MM.1S (cell line): ENCODE data around the gene SPECC1L.

Experiments
- DNase-seq: peaks from one replicate; pipeline ENCODE4 v3.0.0-alpha.2; 2015
- H2AFZ ChIP-seq: fragments of 300-600 bp; sonication (generic); 2 replicates; pipeline ENCODE4 v1.6.0; 2016; ENCODE audit warnings: antibody characterized with exemption, low read length
- H3F3A ChIP-seq: fragments of 300-600 bp; sonication (generic); 2 replicates; pipeline ENCODE4 v1.6.1; 2016; ENCODE audit warnings: mild to moderate bottlenecking, antibody characterized with exemption, low read length, moderate library complexity, mixed read lengths; ENCODE audit not compliant: insufficient read depth
- H3K27ac ChIP-seq: fragments of 300-600 bp; sonication (generic); 2 replicates; pipeline ENCODE4 v1.5.1; 2016; ENCODE audit warnings: mild to moderate bottlenecking, low read length
- H3K27me3 ChIP-seq: fragments of 300-600 bp; sonication (generic); replicated peaks from 2 replicates; pipeline ENCODE4 v1.6.0; 2016; ENCODE audit warnings: low read length; ENCODE audit not compliant: insufficient read depth
- H3K36me3 ChIP-seq: fragments of 300-600 bp; sonication (generic); replicated peaks from 2 replicates; pipeline ENCODE4 v1.6.1; 2016; ENCODE audit warnings: mild to moderate bottlenecking, low read length, mixed read lengths; ENCODE audit not compliant: insufficient read depth
- H3K4me1 ChIP-seq: fragments of 300-600 bp; sonication (generic); 2 replicates; pipeline ENCODE4 v1.6.1; 2016; ENCODE audit warnings: low read length, mixed read lengths
- H3K4me2 ChIP-seq: fragments of 300-600 bp; sonication (generic); 2 replicates; pipeline ENCODE4 v1.6.0; 2016; ENCODE audit warnings: low read depth, low read length
- H3K4me3 ChIP-seq: fragments of 300-600 bp; sonication (generic); 2 replicates; pipeline ENCODE4 v1.5.1; 2016; ENCODE audit warnings: low read length, mixed read lengths
- H3K79me2 ChIP-seq: fragments of 300-600 bp; sonication (generic); 2 replicates; pipeline ENCODE4 v1.6.1; 2016; ENCODE audit warnings: mixed run types, low read length, mixed read lengths
- H3K9ac ChIP-seq: fragments of 300-600 bp; sonication (generic); 2 replicates; pipeline ENCODE4 v1.6.1; 2016; ENCODE audit warnings: low read length, mixed read lengths
- H3K9me2 ChIP-seq: fragments of 300-600 bp; sonication (generic); replicated peaks from 2 replicates; pipeline ENCODE4 v1.6.1; 2016; ENCODE audit warnings: mild to moderate bottlenecking, low read length, mixed read lengths; ENCODE audit not compliant: insufficient read depth
- H3K9me3 ChIP-seq: fragments of 300-600 bp; sonication (generic); replicated peaks from 2 replicates; pipeline ENCODE4 v1.6.1; 2016; ENCODE audit warnings: mild to moderate bottlenecking, low read length, mixed read lengths; ENCODE audit not compliant: insufficient read depth
- H4K20me1 ChIP-seq: fragments of 300-600 bp; sonication (generic); 2 replicates; pipeline ENCODE4 v1.6.1; 2016; ENCODE audit warnings: mild to moderate bottlenecking, low read length, moderate library complexity, mixed read lengths; ENCODE audit not compliant: insufficient read depth
- EZH2 ChIP-seq: fragments of 300-600 bp; sonication (generic); optimal IDR thresholded peaks from 2 replicates; pipeline ENCODE3; 2017; ENCODE audit warnings: low read depth, mild to moderate bottlenecking, antibody characterized with exemption, low read length, mixed read lengths
- EZH2phosphoT487 ChIP-seq: fragments of 300-600 bp; sonication (generic); IDR thresholded peaks from 2 replicates; pipeline ENCODE4 v1.6.1; 2018; ENCODE audit warnings: antibody characterized with exemption, low read length
- TF ChIP-seq, protein P1 (sequence below): fragments of 300-600 bp; sonication (generic); IDR thresholded peaks from 2 replicates; pipeline ENCODE4 v1.5.1; 2016; ENCODE audit warnings: antibody characterized with exemption, low read length, mixed read lengths

Gene SPECC1L

DNA sequence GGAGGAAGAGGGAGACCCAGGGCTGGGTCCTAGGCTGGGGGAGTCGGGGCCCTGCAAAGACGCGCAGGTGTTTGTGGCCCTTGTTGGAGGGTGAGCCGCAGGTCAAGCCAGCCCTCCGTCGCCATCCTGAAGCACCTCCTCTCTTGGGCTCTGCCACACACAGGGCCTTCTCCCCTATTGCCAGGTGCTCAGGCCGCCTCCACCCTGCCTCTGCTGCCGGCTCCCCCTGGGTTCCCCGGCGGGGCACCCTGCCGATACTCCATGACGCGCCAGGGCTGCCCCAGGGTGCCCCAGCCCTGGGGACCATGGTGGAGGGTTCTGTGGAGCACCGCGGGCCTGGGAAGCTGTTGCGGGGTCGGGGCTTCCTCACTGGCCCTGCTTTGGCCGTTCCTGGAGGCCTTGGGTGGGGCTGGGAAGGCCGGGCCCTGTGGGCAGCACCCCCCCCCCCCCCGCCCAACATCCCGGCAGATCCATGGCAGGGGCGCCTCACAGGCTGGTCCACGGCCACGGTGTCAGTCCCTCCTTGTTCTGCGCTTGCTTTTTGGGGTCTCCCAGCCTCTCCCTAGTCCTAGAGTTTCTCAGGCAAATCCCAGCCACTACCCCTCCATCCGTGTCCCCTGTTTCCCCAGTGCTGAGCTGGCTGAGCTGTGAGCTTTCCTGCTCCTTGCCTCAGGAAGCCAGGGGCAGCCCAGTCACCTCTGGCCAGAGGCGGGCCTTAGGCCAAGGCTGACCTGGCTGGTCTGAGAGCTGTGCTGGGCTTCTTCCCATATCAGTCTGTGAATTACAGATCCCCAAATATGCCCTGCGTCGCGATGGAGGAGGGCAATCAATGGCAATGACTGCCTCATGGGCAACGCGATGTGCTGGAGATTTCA is 154.5 kb downstream of the SPECC1L start:
- no peaks in the 10 kb centered on the region for H3K27me3 ChIP-seq
- H3K9ac ChIP-seq, result no peak overlapping the region
- H2AFZ ChIP-seq, result no peak overlapping the region
- no peaks in the 10 kb centered on the region for H3K9me2 ChIP-seq
- no peaks in the 10 kb centered on the region for H3K36me3 ChIP-seq
- no peak for TF ChIP-seq EZH2
- no peak for TF ChIP-seq EZH2phosphoT487
- TF ChIP-seq, protein P1, sequence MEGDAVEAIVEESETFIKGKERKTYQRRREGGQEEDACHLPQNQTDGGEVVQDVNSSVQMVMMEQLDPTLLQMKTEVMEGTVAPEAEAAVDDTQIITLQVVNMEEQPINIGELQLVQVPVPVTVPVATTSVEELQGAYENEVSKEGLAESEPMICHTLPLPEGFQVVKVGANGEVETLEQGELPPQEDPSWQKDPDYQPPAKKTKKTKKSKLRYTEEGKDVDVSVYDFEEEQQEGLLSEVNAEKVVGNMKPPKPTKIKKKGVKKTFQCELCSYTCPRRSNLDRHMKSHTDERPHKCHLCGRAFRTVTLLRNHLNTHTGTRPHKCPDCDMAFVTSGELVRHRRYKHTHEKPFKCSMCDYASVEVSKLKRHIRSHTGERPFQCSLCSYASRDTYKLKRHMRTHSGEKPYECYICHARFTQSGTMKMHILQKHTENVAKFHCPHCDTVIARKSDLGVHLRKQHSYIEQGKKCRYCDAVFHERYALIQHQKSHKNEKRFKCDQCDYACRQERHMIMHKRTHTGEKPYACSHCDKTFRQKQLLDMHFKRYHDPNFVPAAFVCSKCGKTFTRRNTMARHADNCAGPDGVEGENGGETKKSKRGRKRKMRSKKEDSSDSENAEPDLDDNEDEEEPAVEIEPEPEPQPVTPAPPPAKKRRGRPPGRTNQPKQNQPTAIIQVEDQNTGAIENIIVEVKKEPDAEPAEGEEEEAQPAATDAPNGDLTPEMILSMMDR, result no peak
- no peaks in the 10 kb centered on the region for H3K9me3 ChIP-seq
- peaks cover 16% of the 10 kb centered on the region for H3K4me1 ChIP-seq
- H3K79me2 ChIP-seq, result peaks cover 24% of the 10 kb centered on the region
- peaks cover 27% of the 10 kb centered on the region for H3F3A ChIP-seq
- no peak overlapping the region for H3K4me3 ChIP-seq
- peak overlapping the region; percentile 93; the same call in 1 of the 2 replicates for H3K4me2 ChIP-seq
- DNase-seq, result no peak
- no peak overlapping the region for H3K27ac ChIP-seq
- H4K20me1 ChIP-seq, result no peaks in the 10 kb centered on the region

DNA sequence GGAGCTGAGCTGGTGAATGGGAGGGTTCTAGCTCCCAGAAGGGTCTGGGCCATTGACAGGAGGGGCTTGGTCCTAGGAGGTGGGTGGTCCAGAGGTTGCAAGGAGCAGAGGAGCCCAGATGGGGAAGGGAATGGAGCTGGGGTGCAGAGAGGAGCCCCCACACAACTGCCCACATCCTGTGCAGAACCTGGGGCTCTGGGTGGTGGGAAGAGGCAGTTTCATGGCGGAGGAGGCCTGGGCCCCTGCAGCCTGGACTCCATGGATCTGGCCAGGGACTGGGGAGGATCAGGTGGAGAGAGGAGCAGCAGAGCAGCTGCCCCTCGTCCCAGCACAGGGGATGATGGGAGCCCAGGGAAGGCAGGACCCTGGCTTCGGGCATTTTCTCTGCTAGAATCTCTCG is 155.8 kb downstream of the SPECC1L start:
- peaks cover 37% of the 10 kb centered on the region for H3K79me2 ChIP-seq

DNA sequence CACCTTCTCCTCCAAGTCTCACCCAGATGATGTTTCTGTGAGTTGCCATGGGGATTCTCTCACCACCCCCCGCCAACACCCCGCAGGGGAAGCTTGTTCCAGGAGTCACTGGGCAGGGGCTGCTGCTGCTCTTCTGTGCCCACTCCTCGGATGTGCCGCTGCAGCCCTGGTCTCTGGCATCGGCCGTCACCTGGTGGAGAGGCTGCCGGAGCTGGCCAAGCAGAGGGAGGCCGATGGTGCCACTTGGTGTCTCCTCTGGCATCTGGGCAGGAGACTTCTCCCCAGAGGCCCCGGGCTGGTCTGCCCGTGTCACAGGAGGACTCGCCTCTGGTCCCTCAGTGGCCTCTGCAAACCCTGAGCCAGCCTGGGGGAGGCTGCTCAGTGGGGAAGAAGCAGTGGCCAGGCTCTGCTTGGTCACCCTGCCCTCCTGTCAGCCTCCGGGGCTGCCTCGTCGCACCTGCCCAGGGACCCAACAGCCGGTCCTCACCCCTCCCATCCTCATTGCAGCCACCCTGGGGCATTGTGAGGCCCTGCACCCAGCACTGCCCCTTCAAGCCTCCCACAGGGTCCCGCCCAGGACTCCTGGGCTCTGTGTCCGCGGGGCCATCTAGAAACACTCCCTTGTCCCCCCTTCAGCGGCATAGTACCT is 156.3 kb downstream of the SPECC1L start:
- no peaks in the 10 kb centered on the region for H3K27me3 ChIP-seq
- no peaks in the 10 kb centered on the region for H3K9me2 ChIP-seq
- no peaks in the 10 kb centered on the region for H3K9me3 ChIP-seq
- peak overlapping the region; percentile 96 for H3K9ac ChIP-seq
- TF ChIP-seq, protein P1, result no peak
- TF ChIP-seq EZH2 (no peak), EZH2phosphoT487 (no peak)
- H4K20me1 ChIP-seq, result no peaks in the 10 kb centered on the region
- no peak for DNase-seq
- peaks cover 27% of the 10 kb centered on the region for H3F3A ChIP-seq
- peaks cover 42% of the 10 kb centered on the region for H3K79me2 ChIP-seq
- peak overlapping the region; percentile 79 for H3K4me3 ChIP-seq
- peak overlapping the region; percentile 39 for H2AFZ ChIP-seq
- no peaks in the 10 kb centered on the region for H3K36me3 ChIP-seq
- peak overlapping the region; percentile 96 for H3K27ac ChIP-seq
- peaks cover 34% of the 10 kb centered on the region for H3K4me1 ChIP-seq
- H3K4me2 ChIP-seq, result peak overlapping the region; percentile 98

More for the DNA sequence above, 155.8 kb downstream of the SPECC1L start:
- Histone ChIP-seq H3K4me1 (peaks cover 29% of the 10 kb centered on the region), H2AFZ (no peak overlapping the region), H3K4me3 (no peak overlapping the region), H3K27me3 (no peaks in the 10 kb centered on the region), H3K4me2 (no peak overlapping the region), H3K9me2 (no peaks in the 10 kb centered on the region), H4K20me1 (no peaks in the 10 kb centered on the region), H3K27ac (no peak overlapping the region), H3K9me3 (no peaks in the 10 kb centered on the region), H3K9ac (no peak overlapping the region), H3K36me3 (no peaks in the 10 kb centered on the region), H3F3A (peaks cover 27% of the 10 kb centered on the region)
- DNase-seq, result no peak
- TF ChIP-seq EZH2phosphoT487, result no peak
- TF ChIP-seq, protein P1, result no peak
